GM12801 (cell line): Measurements from ENCODE around the gene TGFB2.

Experiments used
- TF ChIP-seq, protein P1 (sequence below): IDR thresholded peaks from one replicate; pipeline ENCODE4 v1.5.1; 2011; ENCODE audit warnings: control low read depth; ENCODE audit not compliant: insufficient read length; ENCODE audit errors: extremely low read depth

TGFB2 gene

DNA sequence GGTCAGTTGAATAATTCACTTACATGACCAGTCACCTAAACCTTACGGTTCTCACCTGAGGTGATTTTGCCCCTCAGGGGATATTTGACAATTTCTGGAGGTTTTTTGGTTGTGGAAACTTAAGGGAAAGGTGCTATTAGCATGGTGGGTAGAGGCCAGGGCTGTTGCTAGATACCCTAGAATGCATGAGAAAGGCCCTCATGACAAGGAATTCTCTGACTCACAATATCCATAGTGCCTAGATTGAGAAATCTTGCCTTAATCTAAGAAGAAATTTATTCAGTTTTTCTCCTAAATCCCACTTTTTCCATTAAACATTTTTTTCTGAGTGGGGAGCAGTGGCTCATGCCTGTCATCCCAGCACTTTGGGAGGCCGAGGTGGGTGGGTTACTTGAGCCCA is 119.7 kb downstream of the TGFB2 start:
- TF ChIP-seq, protein P1, sequence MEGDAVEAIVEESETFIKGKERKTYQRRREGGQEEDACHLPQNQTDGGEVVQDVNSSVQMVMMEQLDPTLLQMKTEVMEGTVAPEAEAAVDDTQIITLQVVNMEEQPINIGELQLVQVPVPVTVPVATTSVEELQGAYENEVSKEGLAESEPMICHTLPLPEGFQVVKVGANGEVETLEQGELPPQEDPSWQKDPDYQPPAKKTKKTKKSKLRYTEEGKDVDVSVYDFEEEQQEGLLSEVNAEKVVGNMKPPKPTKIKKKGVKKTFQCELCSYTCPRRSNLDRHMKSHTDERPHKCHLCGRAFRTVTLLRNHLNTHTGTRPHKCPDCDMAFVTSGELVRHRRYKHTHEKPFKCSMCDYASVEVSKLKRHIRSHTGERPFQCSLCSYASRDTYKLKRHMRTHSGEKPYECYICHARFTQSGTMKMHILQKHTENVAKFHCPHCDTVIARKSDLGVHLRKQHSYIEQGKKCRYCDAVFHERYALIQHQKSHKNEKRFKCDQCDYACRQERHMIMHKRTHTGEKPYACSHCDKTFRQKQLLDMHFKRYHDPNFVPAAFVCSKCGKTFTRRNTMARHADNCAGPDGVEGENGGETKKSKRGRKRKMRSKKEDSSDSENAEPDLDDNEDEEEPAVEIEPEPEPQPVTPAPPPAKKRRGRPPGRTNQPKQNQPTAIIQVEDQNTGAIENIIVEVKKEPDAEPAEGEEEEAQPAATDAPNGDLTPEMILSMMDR, result no peak

DNA sequence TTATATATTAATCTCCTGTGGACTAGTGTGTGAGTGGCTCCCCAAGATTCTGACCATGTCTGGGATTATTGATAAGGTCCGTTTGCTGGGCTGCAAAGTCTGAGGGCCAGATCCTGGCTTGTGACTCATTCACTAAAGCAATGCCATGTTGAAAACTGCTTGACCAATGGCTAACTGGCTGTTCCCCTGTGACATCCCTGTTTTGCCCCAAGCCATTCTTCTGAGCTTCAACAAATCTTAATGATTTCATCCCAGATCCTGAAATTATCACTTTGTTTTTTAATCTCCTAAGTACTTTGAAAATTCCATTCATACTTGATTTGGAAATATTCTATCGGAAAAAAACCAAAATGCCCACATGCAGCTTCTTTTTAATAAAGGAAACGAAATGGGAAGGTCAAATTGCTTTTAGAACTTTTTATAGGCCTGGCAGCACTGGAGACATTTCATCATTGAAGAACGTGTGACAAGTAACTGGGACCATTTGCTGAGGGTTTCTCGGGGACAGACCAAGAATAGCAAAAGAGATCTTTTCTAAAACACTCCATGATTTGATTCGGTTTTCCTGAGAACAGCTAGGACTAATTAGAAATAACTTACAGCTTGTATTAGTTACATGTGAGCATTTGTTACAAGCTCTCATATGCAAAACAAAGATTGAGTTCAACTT is 121.3 kb downstream of the TGFB2 start:
- TF ChIP-seq, protein P1, result no peak

DNA sequence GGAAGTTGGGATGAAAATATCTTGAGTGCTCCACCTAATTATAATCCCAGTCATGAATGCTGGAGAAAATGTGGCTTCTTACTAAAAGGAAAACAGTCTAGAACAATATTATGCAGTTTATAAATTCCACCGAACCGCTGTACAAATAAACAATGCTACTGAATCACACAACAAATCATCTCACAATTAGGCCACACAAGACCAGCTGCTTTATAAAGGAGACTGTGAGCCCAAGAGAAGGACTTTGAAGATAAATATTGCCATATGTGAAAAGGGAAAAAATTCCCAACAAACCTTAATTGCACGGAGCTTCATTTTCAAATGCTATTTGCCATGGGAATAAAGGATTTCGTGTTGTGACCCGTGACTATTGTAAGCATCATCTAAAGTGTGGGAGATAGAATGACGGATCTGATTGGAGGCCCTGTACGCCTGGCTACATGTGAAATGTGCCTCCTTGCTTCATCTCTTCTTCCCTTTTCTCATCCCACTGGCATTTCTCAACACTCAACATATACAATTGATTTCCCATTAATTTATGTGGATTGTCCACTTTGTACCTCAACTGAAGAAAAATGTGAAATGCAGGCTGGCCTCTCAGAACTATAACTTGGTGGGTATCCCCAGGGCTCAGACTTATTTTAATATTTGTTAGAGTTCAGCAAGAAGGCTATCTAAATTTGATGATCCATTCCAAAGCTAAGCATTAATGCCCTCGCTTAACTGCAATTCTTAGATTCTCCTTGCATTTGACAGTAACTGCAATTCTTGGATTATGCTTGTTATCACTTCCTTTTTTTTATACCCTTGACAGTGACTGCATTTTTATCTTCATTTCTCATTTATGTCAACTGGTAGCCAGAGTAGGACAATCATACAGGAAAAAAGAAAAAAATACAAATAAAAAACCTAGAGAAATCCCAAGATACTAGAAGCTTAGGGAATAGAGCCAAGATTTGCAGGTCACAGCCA is 122.3 kb downstream of the TGFB2 start:
- TF ChIP-seq, protein P1, result no peak

DNA sequence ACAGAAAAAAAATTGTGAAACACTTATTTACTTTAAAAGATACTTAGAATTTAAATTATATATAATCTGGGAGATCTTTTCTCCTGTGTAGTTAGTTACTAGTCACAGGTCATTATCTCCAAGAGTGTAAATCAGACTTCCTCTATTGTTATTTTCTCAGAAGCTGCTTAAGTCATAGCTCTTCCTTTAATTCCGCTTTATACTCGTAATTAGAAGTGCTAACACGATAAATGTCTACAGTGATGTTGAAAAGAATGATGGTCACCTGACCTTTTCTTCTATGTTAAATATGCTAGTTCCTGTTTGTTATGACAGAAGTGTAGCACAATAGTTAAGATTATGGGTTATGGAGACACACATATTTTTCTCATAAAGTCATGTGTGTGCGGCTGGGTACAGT is 123.6 kb downstream of the TGFB2 start:
- TF ChIP-seq, protein P1, result no peak

DNA sequence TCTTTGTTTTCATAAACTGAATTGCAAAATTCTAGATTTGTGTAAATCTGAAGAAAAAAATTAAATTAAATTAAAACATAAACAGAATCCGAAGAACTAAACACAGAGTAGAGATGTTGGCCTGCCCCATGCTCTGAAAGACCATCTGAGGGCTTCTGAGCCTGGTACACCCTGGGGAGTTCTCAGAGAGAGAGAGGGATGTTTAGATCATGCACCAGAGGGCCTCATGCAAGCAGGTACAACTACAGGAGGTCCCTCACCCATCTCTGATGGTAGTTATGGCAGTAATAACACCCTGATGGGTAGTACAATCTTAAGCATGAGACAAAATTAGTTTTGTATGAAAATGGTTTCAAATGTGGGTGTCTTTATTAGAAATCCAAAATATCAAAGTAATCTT is 127.7 kb downstream of the TGFB2 start:
- TF ChIP-seq, protein P1, result no peak

DNA sequence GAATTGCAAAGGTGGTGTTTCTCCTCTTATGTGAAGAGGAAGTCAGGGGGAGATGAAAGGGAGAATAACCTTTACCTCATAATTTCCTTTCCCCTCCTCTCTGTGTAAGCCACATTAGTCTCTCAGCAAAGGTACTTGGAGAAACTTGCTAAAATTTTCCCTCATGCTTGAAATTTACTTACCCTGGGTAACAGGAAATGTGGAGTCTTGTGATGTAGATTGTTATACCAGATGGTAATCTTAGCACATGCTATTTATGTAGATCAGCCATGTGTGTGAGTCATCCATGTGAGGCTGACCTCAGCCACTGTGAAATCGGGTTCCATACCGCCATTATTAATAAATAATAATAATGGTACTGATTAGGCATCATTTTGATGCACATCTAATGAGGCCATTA is 128.4 kb downstream of the TGFB2 start:
- TF ChIP-seq, protein P1, result no peak

DNA sequence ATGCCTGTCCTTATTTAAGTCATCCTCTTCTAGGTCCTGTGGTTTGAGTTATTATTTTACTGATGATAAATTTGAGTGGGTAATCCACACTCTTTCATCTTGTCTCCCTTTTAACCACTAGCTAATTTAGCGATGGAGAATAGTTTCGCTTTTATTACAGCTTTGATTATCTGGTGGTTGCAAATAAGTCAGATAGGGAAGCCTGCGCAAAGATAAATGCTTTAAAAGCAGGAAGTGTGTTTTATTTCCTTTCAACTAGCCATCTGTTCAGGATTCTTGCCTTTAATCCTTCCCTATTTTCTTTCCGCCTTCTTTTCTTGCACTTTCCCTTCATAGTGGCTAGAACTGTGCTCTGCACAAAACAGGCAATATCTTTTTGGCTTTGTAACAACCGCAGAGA is 129.0 kb downstream of the TGFB2 start:
- TF ChIP-seq, protein P1, result no peak
